Measurements from ENCODE around the gene ARHGAP1.
"Not testable (repeated sequence)": the region's sequence is repeated elsewhere in the genome, so short reads cannot be mapped to it uniquely, and the experiment has no call there.

Gene ARHGAP1

GRCh38 chr11:46723359-46723680 is 22.9 kb upstream of the ARHGAP1 start:
- DNase-seq (ENCODE audit: low read depth in 2 of 2), result no peak

DNA sequence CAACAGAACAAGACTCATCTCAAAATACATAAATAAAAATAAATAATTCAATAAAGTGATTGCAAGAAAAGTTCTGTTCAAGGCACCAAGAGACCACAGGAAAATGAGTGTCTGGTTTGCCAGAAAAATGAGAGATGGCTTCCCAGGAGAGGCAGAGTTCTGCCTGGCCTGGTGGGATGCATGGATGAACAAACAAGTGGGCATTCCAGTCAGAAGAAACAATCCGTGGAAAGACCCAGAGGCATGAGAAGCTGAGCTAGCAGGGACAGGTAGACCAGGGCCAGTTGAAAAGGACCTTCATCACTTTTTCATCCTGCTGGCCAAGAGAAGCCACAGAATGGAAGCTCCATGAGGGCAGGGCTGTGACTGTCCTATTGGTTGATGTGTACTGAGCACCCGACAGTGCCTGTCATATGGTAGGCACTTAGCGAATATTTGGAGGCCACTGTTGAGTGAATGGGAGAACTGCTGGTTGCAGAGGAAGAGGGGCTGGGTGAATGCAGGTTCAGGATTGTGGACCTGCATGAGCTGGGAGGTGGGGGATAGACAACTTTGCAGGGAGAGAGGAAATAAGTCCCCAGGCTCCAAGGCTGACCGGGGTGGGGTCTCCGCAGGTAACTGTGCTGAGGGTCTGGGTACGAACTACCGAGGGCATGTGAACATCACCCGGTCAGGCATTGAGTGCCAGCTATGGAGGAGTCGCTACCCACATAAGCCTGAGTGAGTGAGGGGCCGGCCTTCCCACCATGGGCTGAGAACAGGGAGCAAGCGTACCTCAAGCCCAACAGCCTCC is 22.3 kb upstream of the ARHGAP1 start:
- DNase-seq (ENCODE audit: low read depth in 2 of 2), result no peak

- no peak for DNase-seq (ENCODE audit: low read depth in 2 of 2)
Measured at GRCh38 chr11:46721286-46721685, 20.9 kb upstream of the ARHGAP1 start.

- no peak for DNase-seq (ENCODE audit: low read depth in 2 of 2)
Measured at GRCh38 chr11:46719543-46720218, 19.3 kb upstream of the ARHGAP1 start.

DNA sequence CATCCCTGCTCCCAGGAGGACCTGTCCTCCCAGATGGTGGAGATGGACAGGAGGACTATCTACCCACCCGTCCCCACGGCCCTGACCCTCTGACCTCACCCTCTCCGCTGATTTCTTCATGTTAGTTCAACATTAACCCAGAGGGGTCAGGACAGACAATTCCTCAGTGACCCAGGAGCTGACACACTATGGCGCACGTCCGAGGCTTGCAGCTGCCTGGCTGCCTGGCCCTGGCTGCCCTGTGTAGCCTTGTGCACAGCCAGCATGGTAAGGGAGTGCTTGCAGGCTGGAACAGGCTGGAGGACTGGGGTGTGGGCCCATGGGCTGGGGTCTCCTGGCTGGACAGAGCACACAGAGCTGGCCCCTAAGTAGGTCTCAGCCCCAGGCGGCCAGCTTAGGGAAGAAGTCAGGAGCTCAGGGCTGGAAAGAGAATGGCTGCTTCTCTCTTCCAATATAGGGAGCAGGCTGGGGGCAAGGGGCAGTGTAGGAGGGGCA is 18.7 kb upstream of the ARHGAP1 start, which contains the start of gene F2:
Gene F2, plus strand, starts transcription at position 166 of the 495 bp plus-strand sequence. Its CDS starts 23 bp downstream, at position 189.
- no peak for DNase-seq (ENCODE audit: low read depth in 2 of 2)

DNA sequence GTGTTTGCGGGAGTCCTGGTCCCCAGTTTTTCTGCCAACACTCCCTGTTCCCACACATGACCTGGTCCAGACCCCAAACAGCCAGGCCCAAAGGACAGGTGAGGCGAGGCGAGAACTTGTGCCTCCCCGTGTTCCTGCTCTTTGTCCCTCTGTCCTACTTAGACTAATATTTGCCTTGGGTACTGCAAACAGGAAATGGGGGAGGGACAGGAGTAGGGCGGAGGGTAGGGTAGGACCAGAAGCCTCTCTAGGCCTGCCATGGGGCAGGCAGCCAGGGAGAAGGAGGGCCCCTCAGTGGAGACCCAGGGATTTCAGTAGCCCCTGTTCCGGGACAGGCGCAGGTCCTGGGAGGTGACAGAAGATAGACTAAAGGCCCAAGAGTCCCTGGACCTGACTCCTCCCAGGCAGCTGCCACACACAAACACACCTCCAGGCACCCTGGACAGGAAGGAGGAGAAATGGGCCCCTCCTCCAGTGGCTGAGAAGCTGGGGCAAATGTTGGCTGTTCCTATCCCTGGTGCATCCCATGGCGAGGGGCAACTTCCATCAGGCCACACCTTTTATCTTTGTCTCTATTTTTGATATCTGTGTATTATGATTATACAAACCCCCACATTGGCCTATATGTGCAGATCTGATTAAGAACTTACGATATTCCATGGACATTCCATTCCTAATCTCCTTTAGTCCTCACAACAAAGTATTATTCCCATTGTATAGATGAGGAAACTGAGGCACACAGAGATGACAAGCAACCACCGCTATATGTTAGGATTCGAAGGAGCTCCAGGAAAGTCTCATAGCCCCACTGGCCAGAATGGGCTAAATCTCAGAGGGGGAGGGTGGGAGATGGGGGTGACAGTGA is 18.0 kb upstream of the ARHGAP1 start:
- no peak for DNase-seq (ENCODE audit: low read depth in 2 of 2)

- not testable (repeated sequence) for DNase-seq (ENCODE audit: low read depth in 2 of 2)
Measured at GRCh38 chr11:46717825-46718154, 17.4 kb upstream of the ARHGAP1 start.

DNA sequence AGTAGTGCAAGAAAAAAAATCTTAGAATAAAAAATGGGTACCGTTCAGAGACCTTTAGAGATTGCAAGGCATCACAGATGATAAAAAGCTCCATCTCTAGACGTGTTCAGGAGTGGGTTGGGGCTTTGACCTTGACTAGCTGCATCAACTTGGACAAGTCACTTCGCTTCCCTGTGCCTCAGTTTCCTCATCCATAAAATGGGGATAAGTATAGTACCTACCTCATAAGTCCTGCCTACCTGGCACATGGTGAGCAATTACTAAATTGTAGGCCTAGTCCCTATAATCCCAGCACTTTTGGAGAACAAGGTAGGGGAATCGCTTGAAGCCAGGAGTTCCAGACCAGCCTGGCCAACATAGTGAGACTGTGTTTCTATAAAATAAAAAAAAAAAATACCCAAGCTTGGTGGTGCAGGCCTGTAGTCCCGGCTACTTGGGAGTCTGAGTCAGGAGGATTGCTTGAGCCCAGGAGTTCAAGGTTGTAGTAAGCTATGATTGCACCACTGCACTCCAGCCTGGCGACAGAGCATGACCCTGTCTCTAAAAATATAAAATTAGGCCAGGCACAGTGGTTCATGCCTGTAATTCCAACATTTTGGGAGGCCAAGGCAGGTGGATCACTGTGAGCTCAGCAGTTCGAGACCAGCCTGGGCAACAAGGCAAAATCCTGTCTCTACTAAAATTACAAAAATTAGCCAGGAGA is 12.6 kb upstream of the ARHGAP1 start:
- no peak for DNase-seq (ENCODE audit: low read depth in 2 of 2)

DNA sequence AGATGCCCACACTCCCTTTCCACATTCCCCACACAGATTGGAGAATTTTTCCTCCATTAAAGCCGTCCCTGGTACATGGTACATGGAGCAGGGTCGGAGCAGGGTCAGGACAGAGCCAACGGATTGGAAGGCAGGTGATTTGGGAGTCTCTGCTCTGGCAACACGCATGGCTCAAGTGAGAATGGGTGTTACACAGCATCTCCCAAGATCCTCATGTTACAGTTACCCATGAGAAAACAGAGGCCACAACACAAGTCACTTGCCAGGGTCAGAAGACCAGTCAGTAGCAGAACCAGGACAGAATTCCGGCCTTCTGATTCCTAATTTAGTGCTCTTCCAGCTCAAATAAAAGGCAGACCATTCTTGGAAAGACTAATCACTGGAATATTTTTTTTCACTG is 10.9 kb upstream of the ARHGAP1 start:
- DNase-seq (ENCODE audit: low read depth in 2 of 2), result no peak

- DNase-seq (ENCODE audit: low read depth in 2 of 2), result peak; percentile 22 to 35
Measured at GRCh38 chr11:46710821-46711269, 10.4 kb upstream of the ARHGAP1 start.

GRCh38 chr11:46709351-46709750 is 8.9 kb upstream of the ARHGAP1 start:
- not testable (repeated sequence) for DNase-seq (ENCODE audit: low read depth in 2 of 2)

- DNase-seq (ENCODE audit: low read depth in 2 of 2), result no peak
Measured at GRCh38 chr11:46706886-46707285, 6.5 kb upstream of the ARHGAP1 start.

- DNase-seq (ENCODE audit: low read depth in 2 of 2), result no peak
Measured at GRCh38 chr11:46705070-46705688, 4.8 kb upstream of the ARHGAP1 start.

GRCh38 chr11:46701078-46701654 is 747 bp upstream of the ARHGAP1 start:
- DNase-seq (ENCODE audit: low read depth in 2 of 2), result no peak

DNA sequence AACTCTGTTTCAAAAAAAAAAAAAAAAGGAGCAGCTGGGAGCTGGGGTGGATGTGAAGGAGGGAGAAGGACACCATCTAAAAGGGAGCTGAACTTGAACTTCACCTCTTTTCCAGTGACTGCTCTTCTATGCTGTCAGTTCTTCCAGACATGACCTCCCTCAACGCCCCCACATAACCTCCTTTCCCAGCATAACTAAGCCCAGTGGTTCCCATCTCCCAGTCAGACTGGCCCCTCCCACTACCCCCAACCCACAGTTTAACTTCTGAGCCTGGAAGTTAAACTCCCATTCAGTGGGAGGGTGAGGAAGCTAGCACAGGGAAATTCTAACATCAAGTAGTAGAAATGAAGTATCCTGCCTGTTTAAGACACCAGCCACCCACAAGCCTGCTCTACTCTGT is 1.8 kb downstream of the ARHGAP1 start:
- no peak for DNase-seq (ENCODE audit: low read depth in 2 of 2)

DNA sequence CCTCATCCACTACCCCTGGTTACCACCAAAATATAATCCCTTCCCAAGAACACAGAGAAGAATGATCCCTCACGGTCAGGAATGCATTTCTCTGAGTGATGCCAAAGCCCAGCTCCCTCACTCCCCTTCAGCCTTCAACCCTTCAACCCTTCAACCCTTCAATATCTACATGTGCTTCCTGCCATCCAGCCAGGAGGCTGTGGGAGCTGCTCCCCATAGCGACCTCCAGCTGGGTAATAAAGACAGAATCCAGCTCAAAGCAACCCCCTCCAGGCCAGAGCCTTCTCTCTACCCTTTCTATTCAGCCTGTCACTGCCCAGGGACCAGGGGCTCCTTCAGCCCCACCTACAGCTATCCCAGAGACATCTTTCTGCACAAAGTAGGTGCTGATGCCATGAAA is 2.7 kb downstream of the ARHGAP1 start:
- DNase-seq (ENCODE audit: low read depth in 2 of 2), result no peak

GRCh38 chr11:46697303-46697702 is 3.1 kb downstream of the ARHGAP1 start:
- no peak for DNase-seq (ENCODE audit: low read depth in 2 of 2)

DNA sequence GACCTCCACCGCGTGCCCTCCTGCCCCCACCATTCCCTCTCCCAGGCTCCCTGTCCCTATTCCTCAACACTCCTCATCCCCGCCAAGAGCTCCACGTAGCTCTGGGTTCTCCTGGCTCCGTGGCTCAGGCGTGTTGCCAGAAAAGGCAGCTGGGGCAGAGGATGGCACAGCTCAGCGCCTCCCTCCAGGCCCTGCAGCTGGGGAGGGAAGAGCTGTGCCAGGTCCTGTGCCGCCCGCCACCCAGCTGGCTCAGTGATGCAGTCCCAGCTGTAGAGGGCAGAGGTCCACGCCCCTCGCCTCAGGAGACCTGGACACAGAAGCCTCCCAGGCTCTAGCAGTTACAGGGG is 4.2 kb downstream of the ARHGAP1 start:
- no peak for DNase-seq (ENCODE audit: low read depth in 2 of 2)

DNA sequence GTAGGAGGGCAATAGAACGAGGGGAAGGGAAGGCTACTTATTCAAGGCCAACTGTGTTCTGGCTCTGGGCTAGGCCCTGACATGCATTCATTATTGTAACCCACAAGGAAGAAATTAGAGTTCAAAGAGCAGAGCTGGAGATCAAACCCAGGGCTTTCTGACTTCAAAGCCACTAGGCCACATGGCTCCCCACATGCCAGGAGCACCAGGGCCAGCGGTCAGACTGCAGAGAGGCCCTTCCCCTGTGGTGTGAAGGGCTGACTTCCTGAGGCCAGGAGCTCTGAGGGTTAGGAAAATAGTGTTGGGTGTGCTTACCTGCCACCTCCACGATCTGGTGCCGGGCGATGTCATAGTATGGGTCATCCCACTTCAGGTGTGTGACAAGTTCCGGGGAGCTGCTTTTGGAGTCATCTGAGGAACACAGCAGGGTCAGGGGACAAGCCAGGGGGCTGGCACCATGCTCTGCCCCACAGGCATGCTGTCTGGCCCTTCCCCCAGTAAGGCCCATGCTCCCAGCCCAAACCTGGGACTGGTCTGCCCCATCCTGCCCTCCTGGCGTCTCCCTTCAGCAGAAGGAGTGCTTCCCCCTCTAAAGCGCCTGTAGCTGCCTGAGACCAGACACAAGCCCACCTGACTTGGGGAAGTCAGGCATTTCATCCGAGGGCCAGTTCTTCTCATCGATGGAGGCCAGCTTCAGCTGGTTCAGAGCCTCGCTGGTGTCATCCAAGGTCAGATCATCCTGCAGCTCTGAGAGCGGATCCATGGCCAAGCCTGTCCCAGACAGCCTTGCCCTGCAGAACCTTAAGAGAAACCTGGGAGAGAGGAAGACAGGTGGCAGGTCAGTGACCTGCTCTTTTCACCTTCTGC is 4.8 kb downstream of the ARHGAP1 start:
- DNase-seq (ENCODE audit: low read depth in 2 of 2), result no peak

- no peak for DNase-seq (ENCODE audit: low read depth in 2 of 2)
Measured at GRCh38 chr11:46694607-46695006, 5.8 kb downstream of the ARHGAP1 start.
